Placental epithelial cell (primary cell): Measurements from ENCODE around the gene NOTCH4. TPM values are rescaled to one million over a fixed set of nuclear protein-coding genes. Genes with fewer than 3 reads are reported as not detected.

Source experiments
- small RNA-seq: library from RNA; depleted of rRNA; stranded (forward); fragments of <200 nt; gene quantifications from one replicate; pipeline ENCODE3, GENCODE V24; 2012
- total RNA-seq: library from RNA; depleted of rRNA; stranded (reverse); fragments of >200 nt; gene quantifications from 2 replicates; pipeline ENCODE4 v1.2.3, GENCODE V29; 2012

Gene NOTCH4
- total RNA-seq = 0.98 and 3.5 TPM in 2 replicates

DNA sequence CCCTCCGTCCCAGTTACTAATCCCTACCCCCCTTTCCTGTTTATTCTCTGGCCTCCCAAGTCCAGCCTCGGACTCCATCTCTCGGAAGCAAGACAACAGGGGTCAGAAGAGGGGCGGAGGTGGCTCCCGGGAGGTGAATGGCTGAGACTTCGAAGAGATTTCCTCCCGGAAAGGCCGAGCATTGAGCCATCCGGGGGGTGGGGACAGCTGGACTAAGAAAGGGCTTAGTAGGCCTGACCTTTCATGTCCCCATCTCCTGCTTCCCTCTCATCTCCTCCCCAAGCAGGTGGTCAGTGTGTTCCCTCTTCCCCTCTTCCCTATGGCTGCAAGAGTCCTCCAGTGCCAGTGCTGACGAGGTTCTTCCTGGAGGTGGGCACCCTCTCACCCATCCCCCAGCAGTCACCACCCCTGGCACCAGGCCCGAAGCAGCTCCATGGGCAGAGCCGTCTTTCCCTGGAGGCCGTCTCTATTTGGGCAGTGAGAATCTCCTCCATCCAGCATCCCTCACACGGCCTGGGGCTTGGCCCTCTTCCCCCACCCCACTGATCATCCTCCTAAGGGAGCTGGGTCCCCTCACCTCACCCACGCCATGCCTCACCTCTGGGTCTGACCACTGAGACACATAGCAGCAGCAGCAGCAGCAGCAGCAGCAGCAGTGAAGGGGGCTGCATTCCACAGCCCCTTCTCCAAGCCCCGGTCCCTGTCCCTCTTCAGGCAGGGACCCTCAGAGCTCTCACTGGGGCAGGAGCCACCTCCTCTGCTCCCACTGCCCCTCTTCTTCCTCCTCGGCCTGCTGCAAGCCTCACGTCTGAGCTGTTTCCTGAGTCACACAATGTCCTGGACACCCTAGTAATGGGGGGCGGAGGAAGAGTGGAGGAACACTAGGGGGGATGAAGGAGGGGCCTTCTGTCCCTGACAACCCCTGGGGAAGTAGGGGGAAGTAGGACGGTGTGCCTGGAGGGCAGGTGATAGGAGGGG is at the start of gene NOTCH4:
Gene NOTCH4, minus strand, starts transcription at position 810 of the 978 bp plus-strand sequence. Its CDS starts 139 bp downstream, at position 671.

DNA sequence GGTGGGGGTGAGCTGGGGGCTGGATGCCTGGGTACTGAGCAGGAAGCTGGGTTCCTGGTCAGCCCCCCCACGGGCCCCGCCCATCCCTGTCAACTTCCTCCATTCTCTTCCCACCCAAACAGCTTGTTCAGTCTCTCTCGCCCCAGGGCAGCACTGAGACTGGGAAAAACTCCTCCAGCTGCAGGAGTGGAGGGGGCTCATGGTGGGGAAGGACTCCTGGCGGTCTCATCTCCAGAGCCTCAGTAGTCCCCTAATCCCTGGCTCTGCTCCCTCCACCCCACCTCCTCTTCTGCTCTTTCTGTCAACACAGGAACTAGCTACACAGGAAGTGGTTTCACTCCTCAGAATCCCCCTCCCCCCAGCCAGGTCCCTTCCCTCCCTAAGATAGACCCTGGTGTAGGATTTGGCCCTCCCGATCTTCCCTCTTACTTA is 31.2 kb downstream of the NOTCH4 start, which contains the start of gene GPSM3:
Gene GPSM3, minus strand, starts transcription at position 36 of the 432 bp plus-strand sequence. CDS start 130 bp downstream, outside the sequence.

GRCh38 chr6:32190054-32190851 is 33.6 kb downstream of the NOTCH4 start, which contains the start of gene PBX2:
PBX2 (minus strand) TSS chr6:32190202; CDS start chr6:32189915, 287 bp downstream.

GRCh38 chr6:32184084-32184640 is 39.7 kb downstream of the NOTCH4 start, which contains the start of gene AGER:
AGER (minus strand) TSS chr6:32184253; CDS start chr6:32184222, 31 bp downstream.

GRCh38 chr6:32177788-32178546 is 45.9 kb downstream of the NOTCH4 start, which contains the start of gene RNF5:
RNF5 (plus strand) TSS chr6:32178405; CDS start chr6:32178512, 107 bp downstream.

DNA sequence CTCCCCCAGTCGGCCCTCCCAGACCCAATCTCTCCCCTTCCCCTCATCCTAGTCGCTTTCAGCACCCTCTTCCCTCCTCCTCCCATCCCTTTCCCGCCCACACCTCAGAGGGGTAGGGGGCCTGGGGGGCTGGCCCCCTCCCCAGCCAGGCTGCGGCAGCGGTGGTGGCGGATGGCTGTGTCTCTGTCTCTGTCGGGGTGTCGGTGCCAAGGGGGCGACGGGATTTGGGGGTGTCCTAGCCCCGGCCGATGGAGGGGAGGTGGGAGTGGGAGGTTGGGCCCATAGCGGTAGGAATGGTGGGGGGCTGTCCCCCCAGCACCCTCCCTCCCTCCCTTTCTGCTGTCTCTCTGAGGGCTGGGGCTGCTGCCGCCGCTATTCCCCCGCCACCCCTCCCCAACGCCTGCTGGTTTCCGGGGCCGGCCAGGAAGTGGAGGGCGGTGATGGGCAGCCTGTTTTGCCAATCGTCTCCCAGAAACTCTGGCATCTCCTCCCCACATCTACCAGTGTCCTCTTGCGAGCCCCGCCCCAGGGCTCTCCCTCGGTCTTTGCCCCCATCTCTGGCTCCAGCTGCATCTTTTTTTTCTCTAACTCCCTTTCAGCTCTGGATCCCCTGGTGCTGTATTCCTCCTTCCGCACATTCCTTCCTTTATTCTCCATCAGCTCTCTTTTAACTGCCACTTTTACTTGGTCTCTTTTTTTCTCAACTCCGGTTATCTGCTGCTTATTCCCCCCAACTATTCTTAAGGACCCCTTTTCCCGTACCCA is 48.0 kb downstream of the NOTCH4 start, which contains the start of gene AGPAT1:
Gene AGPAT1, minus strand, starts transcription at position 374 of the 765 bp plus-strand sequence. CDS start 4,588 bp downstream, outside the sequence.

GRCh38 chr6:32164295-32164694 is 59.6 kb downstream of the NOTCH4 start, which contains the start of gene EGFL8:
EGFL8 (plus strand) TSS chr6:32164595; CDS start chr6:32166166, 1,571 bp downstream.

GRCh38 chr6:32153564-32154513 is 70.0 kb downstream of the NOTCH4 start, which contains the start of gene PPT2:
PPT2 (plus strand) TSS chr6:32154141; CDS start chr6:32154595, 454 bp downstream.

DNA sequence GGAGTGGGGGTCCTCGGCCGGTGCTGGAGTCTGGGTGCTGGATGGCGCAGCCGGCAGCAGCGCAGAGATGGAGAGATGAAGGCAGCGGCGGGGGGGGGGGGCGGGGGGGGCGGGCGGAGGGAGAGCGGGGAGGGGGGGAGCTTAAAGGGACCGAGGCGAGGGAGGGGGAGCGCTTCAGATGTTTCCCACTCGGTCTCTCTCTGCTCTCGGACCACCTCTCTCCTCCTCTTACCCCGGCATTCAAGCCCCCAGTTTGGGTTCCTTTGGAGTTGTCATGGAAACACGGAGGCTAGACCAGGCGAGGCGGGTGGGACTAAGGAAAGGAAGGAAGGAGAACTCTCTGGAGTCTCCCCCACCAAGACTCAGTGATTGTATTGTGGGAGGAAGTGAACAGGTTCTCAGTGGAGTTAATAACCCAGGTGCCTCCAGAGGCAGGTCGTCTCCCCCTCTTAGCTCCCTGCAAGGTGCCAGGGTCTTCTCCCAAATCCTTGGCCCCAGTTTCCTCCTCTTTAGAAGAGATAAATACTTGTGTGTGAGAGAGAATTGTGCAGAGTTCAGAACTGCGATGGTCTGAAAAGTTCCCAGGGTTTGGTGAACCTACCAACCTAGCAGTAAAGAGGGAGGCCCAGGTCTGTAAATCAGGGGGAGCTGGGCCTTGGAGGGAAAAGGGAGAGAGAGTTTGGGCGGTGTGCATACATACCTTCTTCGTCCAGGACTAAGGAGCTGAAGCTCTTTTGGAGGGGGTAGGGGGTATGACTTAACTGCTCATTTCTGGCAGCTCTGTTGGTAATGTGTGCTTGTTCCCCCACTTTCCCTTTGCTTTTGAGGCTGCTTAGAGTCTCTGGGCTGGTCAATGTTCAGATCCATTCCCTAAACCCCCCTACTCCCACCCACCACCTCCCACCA is 71.8 kb downstream of the NOTCH4 start, which contains the start of gene PRRT1:
Gene PRRT1, minus strand, starts transcription at position 77 of the 906 bp plus-strand sequence. CDS start 112 bp downstream, outside the sequence.

Small RNA genes within 50 kb of the gene (small RNA-seq; reads per million reads assigned to genes)
- gene AL662884.1 (not detected), gene MIR6833 (not detected)

Other genes starting within 250 kb of the NOTCH4 start
- 2.2 and 6.3 TPM in 2 replicates for gene C4A, start 242.0 kb downstream of the NOTCH4 start, total RNA-seq
- 4.2 and 6.3 TPM in 2 replicates for gene C4B, start 209.3 kb downstream of the NOTCH4 start, total RNA-seq
- 0.22 TPM in 1 of 2 replicates, not detected in the other for gene CYP21A2, start 185.7 kb downstream of the NOTCH4 start, total RNA-seq
- gene TNXB, start 114.7 kb downstream of the NOTCH4 start, total RNA-seq = 168 and 255 TPM in 2 replicates
- gene ATF6B, start 95.8 kb downstream of the NOTCH4 start, total RNA-seq = 26.0 and 36.9 TPM in 2 replicates
- 9.8 and 12.9 TPM in 2 replicates for gene FKBPL, start 93.8 kb downstream of the NOTCH4 start, total RNA-seq
- 0.11 and 0.79 TPM in 2 replicates for gene PRRT1, start 72.1 kb downstream of the NOTCH4 start, total RNA-seq
- gene PPT2, start 69.9 kb downstream of the NOTCH4 start, total RNA-seq = 59.3 and 66.9 TPM in 2 replicates
- 4.3 and 5.1 TPM in 2 replicates for gene EGFL8, start 59.5 kb downstream of the NOTCH4 start, total RNA-seq
- 34.9 and 59.9 TPM in 2 replicates for gene AGPAT1, start 48.0 kb downstream of the NOTCH4 start, total RNA-seq
- gene RNF5, start 45.7 kb downstream of the NOTCH4 start, total RNA-seq = 24.7 and 55.9 TPM in 2 replicates
- gene AGER, start 39.8 kb downstream of the NOTCH4 start, total RNA-seq = 5.7 and 5.9 TPM in 2 replicates
- 59.1 and 89.9 TPM in 2 replicates for gene PBX2, start 33.9 kb downstream of the NOTCH4 start, total RNA-seq
- 0.79 and 2.2 TPM in 2 replicates for gene GPSM3, start 31.4 kb downstream of the NOTCH4 start, total RNA-seq
- gene TSBP1, start 147.8 kb upstream of the NOTCH4 start, total RNA-seq = not detected in 2 replicates
- not detected in 2 replicates for gene BTNL2, start 183.1 kb upstream of the NOTCH4 start, total RNA-seq
- gene HLA-DRA, start 215.8 kb upstream of the NOTCH4 start, total RNA-seq = not detected in 2 replicates